ENCODE data around the gene KCNJ16. TPM values are rescaled to one million over a fixed set of nuclear protein-coding genes. Genes with fewer than 3 reads are reported as not detected.

The KCNJ16 gene
- total RNA-seq, 1 experiment from 2014 or later: not detected

GRCh38 chr17:70110443-70110880 is 35.4 kb downstream of the KCNJ16 start:
- Mint-ChIP-seq H3K4me1 (ENCODE audit: low read depth, unreplicated experiment) (no peaks in the 10 kb centered on the region), H3K9me3 (ENCODE audit: low read depth, unreplicated experiment) (peaks cover 7% of the 10 kb centered on the region), H3K4me3 (ENCODE audit: low read depth, unreplicated experiment) (no peak overlapping the region), H3K27ac (ENCODE audit: unreplicated experiment) (no peak overlapping the region), H3K36me3 (ENCODE audit: insufficient read depth, unreplicated experiment) (no peaks in the 10 kb centered on the region), H3K27me3 (ENCODE audit: unreplicated experiment) (no peaks in the 10 kb centered on the region)
- no peak for TF ChIP-seq CTCF (IDR thresholded peaks at IDR 0.05; ENCODE audit: unreplicated experiment)
- BruUV-seq (replicated peaks): no TSS peak
- CTCF ChIA-PET: no interaction called here
- intact Hi-C loops (cut with micrococcal nuclease; ENCODE audit: unreplicated experiment): no loop called here
- DNase-seq: no peak

- CTCF ChIA-PET: no interaction called here
- no TSS peak for BruUV-seq (replicated peaks)
- TF ChIP-seq CTCF (IDR thresholded peaks at IDR 0.05; ENCODE audit: unreplicated experiment): no peak
- no peaks in the 10 kb centered on the region for H3K36me3 Mint-ChIP-seq (ENCODE audit: insufficient read depth, unreplicated experiment)
- no peaks in the 10 kb centered on the region for H3K4me1 Mint-ChIP-seq (ENCODE audit: low read depth, unreplicated experiment)
- no peaks in the 10 kb centered on the region for H3K27me3 Mint-ChIP-seq (ENCODE audit: unreplicated experiment)
- no peak overlapping the region for H3K4me3 Mint-ChIP-seq (ENCODE audit: low read depth, unreplicated experiment)
- H3K27ac Mint-ChIP-seq (ENCODE audit: unreplicated experiment): no peak overlapping the region
- DNase-seq: no peak
- intact Hi-C loops (cut with micrococcal nuclease; ENCODE audit: unreplicated experiment): no loop called here
- peaks cover 7% of the 10 kb centered on the region for H3K9me3 Mint-ChIP-seq (ENCODE audit: low read depth, unreplicated experiment)
Measured at GRCh38 chr17:70111201-70111600, 36.2 kb downstream of the KCNJ16 start.

GRCh38 chr17:70114405-70114804 is 39.4 kb downstream of the KCNJ16 start:
- Mint-ChIP-seq H3K9me3 (ENCODE audit: low read depth, unreplicated experiment) (peaks cover 6% of the 10 kb centered on the region), H3K4me1 (ENCODE audit: low read depth, unreplicated experiment) (no peaks in the 10 kb centered on the region), H3K27me3 (ENCODE audit: unreplicated experiment) (no peaks in the 10 kb centered on the region), H3K36me3 (ENCODE audit: insufficient read depth, unreplicated experiment) (no peaks in the 10 kb centered on the region), H3K27ac (ENCODE audit: unreplicated experiment) (no peak overlapping the region), H3K4me3 (ENCODE audit: low read depth, unreplicated experiment) (no peak overlapping the region)
- BruUV-seq (replicated peaks): no TSS peak
- no peak for TF ChIP-seq CTCF (IDR thresholded peaks at IDR 0.05; ENCODE audit: unreplicated experiment)
- intact Hi-C loops (cut with micrococcal nuclease; ENCODE audit: unreplicated experiment): no loop called here
- CTCF ChIA-PET: no interaction called here
- no peak for DNase-seq

- no TSS peak for BruUV-seq (replicated peaks)
- no peak overlapping the region for H3K4me3 Mint-ChIP-seq (ENCODE audit: low read depth, unreplicated experiment)
- no peak for DNase-seq
- CTCF ChIA-PET: no interaction called here
- no peaks in the 10 kb centered on the region for H3K36me3 Mint-ChIP-seq (ENCODE audit: insufficient read depth, unreplicated experiment)
- H3K4me1 Mint-ChIP-seq (ENCODE audit: low read depth, unreplicated experiment): no peaks in the 10 kb centered on the region
- TF ChIP-seq CTCF (IDR thresholded peaks at IDR 0.05; ENCODE audit: unreplicated experiment): no peak
- H3K9me3 Mint-ChIP-seq (ENCODE audit: low read depth, unreplicated experiment): peaks cover 8% of the 10 kb centered on the region
- no peak overlapping the region for H3K27ac Mint-ChIP-seq (ENCODE audit: unreplicated experiment)
- intact Hi-C loops (cut with micrococcal nuclease; ENCODE audit: unreplicated experiment): no loop called here
- no peaks in the 10 kb centered on the region for H3K27me3 Mint-ChIP-seq (ENCODE audit: unreplicated experiment)
Measured at GRCh38 chr17:70115126-70115525, 40.1 kb downstream of the KCNJ16 start.

All from Calu3 (cell line).